C4-2B (cell line): ENCODE results near the gene NDUFB10.

Experiments
- CTCF ChIP-seq: fragments of 450-650 bp; conservative IDR thresholded peaks from 2 replicates; pipeline ENCODE4 v1.5.1; 2017; ENCODE audit warnings: mild to moderate bottlenecking
- ZFX ChIP-seq: fragments of 450-650 bp; IDR thresholded peaks from 2 replicates; pipeline ENCODE4 v1.6.1; 2017

- no peak for TF ChIP-seq CTCF
- TF ChIP-seq ZFX, result no peak
These were observed 22.7 kb downstream of the NDUFB10 start for GRCh38 chr16:1982013-1982433.
